HG03066 (cell line): ENCODE data around the gene BAIAP2.

Experiments used
- ATAC-seq: cut with Tn5 transposase; IDR thresholded peaks from one replicate; pipeline ENCODE4 v1.9.1; 2021; ENCODE audit warnings: low read depth; ENCODE audit not compliant: unreplicated experiment

The BAIAP2 gene

DNA sequence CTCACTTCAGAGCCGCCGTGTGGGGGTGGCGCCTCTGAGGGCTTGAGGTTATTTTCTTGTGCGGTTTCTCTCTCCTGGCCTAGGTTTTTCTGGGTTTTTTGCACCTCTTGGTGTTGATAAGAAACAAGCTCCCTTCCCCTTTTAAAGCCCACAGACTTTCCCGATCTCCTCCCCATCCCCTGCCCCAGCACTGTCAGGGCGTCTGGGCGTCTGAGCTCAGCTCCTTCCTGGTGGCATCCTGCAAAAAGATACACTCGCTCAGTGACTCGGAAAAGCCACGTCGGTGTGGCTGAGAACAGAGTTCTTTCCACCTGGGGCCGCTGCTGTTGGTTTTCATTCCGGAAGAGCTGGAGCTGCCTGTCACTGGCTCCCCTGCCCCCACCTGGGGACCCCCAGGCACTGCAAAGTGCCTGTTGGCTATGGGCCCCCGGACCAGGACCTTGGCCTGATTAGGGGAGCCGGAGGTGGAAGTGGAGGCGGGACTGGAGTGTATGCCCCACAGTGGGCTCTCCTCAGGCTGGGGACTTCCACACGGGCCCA lies 14.5 kb downstream of the BAIAP2 start:
- ATAC-seq: no peak

DNA sequence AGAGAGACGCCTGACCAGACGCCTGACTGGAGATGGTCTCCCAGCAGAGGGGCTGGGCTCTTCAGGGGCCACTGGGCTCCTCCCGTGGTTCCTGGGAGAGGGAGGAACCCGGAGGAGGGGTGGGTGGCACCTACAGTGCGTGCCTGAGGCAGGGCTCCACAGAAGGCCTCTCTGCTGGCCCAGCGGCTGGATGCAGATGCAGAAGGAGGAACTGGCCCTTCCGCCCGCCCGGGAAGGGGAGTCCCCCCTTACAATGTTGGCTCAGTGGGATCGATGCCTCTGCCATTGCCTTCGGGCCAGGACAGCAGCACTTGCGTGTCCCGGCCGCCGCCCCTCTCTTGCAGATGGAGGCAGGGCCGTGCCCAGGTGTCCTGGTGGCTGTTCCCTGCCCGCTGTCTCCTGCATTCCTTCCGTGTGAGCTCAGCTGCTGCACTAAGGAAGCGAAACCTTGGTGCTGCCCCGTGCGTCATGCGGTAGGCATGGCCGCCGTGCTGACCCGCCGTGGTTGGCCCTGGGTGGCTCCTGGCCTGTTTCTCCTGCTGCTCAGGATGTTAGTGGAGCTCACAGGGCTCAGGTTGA lies 15.1 kb downstream of the BAIAP2 start:
- no peak for ATAC-seq

GRCh38 chr17:81050645-81051625 lies 16.0 kb downstream of the BAIAP2 start:
- no peak for ATAC-seq

GRCh38 chr17:81052199-81052997 lies 17.4 kb downstream of the BAIAP2 start:
- ATAC-seq: no peak

DNA sequence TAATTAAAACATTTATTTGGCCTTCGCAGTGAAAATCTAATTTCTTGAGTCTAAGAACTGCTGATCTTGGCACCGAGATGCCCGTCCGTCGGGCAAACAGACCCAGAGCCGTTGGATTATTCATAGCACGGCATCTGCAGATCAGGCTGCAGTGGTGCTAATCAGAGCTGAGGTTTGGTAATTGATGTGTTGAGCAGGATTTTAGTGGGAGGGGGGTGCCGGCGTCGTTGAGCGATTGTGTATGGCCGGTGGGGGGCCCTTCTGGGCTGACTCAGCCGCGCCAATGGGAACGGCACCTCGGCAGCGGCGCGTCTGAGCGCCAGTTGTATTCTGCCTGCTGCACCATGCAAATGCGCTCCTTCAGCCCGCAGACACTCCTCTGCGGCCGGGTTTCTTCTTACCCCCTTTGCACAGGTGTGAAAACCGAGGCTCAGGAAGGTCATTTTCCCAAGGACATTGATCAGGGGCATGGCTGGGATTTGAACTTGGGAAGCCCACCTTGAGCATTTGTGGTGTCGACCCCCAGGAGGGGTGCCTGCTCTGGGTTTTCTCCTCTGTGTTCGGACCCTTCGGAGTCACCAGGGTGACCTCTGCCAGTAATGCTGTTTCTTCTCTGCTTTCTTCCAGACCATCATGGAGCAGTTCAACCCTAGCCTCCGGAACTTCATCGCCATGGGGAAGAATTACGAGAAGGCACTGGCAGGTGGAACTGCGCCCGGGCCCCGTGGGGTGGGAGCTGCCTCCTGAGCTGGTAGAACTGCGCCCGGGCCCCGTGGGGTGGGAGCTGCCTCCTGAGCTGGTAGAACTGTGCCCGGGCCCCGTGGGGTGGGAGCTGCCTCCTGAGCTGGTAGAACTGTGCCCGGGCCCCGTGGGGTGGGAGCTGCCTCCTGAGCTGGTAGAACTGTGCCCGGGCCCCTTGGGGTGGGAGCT lies 18.4 kb downstream of the BAIAP2 start:
- no peak for ATAC-seq

- ATAC-seq: no peak
These were observed 19.4 kb downstream of the BAIAP2 start for GRCh38 chr17:81054308-81054707.

DNA sequence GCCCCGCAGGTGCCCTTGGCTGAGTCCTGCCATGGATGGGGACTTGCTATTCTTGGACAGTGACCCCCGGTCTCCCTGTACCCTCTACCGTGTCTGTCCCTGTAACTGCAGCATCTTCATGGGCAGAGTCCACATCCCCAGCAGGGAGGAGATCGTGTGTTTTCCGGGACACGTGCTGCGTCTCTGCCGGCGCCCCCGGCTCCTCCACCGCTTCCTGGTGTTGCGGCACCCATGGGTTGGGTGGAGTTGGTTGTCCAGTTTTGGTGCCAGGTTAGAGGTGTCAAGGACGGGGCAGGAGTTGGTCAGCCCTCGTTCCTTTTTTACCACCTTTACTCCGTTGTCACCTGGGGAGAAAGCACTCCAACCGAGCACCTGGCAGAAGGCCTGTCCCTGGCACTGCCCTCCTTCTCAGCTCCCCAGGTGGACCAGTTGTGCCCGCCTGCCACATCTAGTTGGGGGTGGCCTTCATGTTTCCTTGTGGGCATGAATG lies 20.0 kb downstream of the BAIAP2 start:
- no peak for ATAC-seq

DNA sequence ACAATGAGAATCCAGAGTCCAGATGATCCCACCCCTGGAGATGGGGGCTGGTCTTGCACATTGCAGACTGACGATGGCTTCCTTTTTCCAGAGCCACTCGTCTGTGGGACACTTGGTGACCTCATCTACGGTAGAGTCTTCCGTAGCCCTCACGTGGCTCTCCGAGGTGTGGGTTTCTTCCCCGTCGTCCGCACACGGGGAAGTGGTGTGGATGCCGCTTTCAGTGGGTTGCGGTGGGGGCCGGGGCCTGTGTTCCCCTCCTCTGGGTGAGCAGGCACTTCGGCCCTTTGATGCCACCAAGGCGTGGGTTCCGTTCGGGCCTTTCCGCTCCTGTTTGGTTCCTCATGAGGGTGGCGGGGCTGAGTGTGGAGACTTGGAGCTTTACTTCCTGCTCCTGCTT lies 21.4 kb downstream of the BAIAP2 start:
- no peak for ATAC-seq

GRCh38 chr17:81057079-81057730 lies 22.3 kb downstream of the BAIAP2 start:
- no peak for ATAC-seq

- no peak for ATAC-seq
These were observed 22.8 kb downstream of the BAIAP2 start for GRCh38 chr17:81057777-81058176.

- ATAC-seq: no peak
These were observed 23.4 kb downstream of the BAIAP2 start for GRCh38 chr17:81058263-81058871.

DNA sequence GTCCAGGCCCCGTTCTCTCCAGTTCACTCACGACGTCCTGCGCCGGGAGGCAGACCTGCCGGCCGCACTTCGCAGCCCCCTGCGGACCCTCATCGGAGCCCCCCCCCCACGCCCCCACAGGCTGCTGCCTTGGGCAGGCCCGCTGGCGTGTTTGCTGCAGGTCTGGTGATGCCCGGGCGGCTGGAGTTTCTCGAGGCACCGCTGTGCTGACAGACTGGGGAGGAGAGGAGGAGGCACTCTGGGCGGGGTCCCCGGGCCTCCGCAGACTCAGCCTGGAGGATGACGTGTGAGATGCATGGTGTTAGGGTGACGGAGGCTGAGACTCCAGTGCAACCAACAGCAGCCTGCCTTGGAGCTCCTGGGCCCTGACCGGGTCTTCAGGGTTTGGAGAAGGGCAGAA lies 24.1 kb downstream of the BAIAP2 start:
- ATAC-seq: no peak

DNA sequence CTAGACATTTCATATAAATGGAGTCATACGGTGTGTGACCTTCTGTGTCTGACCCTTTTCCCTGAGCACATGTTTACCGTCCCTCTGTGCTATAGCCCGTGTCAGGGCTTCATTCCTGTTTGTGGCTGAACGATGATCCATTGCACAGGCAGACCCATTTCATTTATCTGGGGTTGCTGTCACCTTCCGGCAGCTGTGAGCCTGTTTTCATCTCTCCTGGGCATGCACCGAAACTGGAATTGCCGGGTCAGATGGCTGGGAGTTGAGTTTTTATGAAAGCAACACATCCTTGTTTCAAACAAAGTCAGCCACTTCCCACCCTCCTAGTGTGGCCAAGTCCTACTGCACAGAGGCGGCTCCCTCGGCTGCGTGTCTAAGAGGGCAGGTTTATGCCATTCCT lies 25.5 kb downstream of the BAIAP2 start:
- ATAC-seq: no peak

GRCh38 chr17:81061027-81061735 lies 26.2 kb downstream of the BAIAP2 start:
- ATAC-seq: no peak

DNA sequence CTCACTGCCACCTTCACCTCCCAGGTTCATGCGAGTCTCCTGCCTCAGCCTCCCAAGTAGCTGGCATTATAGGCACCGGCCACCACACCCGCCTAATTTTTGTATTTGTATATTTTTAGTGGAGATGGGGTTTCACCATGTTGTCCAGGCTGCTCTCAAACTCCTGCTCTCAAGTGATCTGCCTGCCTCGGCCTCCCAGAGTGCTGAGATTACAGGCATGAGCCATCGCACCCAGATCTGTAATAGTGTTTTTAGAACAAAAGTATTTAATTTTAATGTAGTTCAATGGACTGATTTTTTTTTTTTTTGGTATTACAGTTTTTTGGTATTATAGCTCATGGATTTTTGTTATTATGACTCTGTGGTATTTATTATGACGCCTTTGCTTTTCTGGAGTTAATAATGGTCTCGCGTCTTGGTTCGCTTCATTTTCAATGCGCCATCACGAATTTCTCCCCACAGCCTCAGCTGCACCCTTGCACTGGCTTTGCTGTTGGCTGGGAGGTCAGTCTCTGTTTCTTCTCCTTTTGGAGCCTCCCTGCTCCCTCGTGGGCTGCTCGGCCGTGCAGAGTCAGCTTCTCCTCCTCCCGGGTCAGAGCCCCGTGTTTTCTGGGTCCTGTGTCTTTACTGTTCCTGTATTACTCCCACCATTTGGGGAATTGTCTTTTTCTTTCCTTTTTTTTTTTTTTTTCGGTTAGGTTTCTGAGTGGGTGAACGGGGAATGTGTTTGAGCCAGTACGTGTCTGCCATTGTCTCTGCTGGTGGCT lies 27.2 kb downstream of the BAIAP2 start:
- no peak for ATAC-seq

DNA sequence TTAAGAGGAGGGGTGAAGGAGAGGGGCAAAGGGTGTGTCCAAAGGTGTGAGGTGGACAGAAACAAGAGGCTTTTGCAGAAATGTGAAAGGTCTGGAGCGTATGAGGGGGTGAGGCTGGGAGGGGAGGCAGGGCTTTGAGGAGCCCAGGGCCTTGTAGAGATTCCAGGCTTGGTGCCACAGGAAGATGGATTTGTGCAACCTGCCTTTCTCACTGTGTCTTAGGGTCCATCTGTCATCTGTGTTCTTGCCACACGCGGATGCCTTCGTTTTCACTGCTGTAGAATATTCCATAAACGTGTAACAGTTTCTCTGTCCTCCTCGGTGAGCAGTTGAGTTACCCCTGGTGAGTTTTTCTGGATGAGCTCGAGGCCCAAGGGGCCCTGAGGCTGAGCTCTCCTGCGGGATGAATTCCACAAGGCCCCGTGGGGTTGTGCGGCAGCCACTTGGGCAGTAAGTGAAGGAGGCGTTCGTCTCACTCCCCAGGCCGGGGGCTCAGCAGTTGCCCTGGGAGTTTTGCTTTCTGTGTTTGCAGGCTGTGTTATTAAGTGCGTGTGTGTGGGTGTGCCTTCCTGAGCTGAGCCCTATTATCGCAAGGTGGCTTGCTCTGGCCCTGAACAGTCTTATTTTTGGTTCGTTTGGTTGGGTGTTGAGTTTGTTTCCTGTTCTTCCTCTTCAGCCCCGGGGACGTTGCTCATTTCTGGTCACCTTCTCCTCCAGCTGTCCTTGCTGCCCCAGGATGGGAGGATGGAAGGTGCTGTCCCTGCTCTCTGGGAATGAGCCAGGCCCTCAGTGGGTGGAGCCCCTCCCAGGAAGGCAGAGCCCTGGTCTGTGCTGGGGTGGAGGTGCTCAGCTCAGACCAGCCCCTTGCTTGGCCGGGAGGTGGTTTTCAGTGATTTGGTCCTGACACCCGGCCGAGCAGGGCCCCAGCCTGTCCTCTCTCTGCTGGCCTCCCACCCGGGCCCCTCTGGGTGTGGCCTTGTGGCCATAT lies 28.4 kb downstream of the BAIAP2 start:
- ATAC-seq: no peak
